Brain pericyte (primary cell): ENCODE data around the gene VSTM2L.
"Not testable (repeated sequence)": the region's sequence is repeated elsewhere in the genome, so short reads cannot be mapped to it uniquely, and the experiment has no call there.

ENCODE experiments used
- DNase-seq: peaks from one replicate; pipeline ENCODE4 v3.0.0-alpha.2; 2012; ENCODE audit warnings: low read depth, low spot score

Gene VSTM2L, protein sequence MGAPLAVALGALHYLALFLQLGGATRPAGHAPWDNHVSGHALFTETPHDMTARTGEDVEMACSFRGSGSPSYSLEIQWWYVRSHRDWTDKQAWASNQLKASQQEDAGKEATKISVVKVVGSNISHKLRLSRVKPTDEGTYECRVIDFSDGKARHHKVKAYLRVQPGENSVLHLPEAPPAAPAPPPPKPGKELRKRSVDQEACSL

DNA sequence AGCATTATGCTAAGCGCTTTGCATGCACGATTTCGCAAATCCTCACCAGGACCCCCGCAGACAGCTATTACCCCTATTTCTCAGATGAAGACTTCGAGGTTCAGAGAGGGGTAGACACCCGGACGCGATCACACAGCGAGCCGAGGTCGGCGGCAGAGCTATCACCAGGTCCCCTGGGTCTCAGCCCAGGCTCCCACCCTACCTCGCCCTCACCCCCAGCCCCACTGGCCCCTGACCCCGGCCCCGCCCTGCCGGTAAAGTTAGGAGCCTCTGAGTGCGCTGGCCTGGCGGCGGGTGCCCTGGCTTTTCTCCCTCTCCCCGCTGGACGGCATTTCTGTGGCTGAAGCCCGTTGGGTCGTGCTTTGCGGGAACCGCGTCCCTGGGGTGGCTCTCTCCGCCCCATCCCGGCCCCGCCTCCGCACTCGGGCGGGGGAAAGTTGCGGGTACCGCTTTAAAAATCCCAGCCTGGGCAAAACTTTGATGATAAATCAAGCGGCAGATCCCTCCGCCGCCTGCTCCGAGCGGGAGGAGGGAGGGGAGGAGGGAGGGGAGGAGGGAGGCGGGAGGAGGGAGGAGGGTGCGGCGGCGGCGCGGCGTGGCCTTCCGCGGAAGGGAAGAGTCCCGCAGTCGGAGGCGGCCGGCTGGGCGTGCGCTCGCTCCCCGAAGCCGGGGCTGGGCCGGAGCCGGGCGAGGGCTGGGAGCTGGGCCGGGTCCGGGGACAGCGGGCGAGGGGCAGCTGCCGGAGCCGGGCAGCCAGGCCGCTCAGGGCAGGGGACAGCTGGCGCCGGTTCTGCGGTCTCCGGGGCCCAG, at the start of gene VSTM2L:
VSTM2L (plus strand) TSS at position 624 of the 810 bp plus-strand sequence. CDS start 224 bp downstream, outside the sequence.
- no peak for DNase-seq

DNA sequence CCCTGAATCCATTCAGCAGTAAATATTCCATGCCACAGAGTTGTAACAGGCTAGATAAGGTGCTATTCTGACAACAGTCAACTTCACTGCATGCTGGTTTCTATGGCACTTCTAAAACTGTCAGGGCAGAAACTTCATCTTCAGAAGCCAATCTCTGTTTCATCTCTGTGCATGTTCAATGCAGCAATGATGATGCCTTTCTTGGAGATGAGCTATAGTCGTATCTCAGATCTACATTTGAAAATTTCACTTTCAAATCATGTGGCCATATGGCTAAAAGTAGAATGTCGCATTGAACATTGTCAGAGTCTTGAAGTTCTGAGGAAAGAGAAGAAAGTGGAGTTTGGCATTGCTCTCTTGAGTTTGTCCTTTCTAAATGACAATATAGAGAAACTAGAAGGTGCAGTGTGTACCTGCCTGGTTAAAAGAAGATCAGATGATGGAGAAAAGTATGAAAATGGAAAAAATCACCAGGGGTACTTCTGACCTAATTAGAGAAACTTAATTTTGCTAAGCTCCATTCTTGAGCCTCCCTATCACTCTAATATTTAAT, 49.0 kb upstream of the VSTM2L start:
- DNase-seq = no peak

DNA sequence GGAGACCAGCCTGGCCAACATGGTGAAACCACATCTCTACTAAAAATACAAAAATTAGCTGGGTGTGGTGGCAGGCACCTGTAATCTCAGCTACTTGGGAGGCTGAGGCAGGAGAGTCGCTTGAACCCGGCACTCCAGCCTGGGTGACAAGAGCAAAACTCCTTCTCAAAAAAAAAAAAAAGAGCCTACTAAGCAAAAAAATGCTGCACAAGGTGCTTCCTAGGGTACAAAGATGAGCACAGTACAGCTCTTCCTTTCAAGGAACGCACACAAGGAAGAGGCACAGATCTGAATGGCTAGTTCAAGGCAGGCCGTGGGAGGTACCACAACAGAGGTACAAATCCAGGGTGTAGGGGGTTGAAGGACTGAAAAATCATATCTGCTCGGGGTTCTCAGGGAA, 46.9 kb upstream of the VSTM2L start:
- not testable (repeated sequence) for DNase-seq

DNA sequence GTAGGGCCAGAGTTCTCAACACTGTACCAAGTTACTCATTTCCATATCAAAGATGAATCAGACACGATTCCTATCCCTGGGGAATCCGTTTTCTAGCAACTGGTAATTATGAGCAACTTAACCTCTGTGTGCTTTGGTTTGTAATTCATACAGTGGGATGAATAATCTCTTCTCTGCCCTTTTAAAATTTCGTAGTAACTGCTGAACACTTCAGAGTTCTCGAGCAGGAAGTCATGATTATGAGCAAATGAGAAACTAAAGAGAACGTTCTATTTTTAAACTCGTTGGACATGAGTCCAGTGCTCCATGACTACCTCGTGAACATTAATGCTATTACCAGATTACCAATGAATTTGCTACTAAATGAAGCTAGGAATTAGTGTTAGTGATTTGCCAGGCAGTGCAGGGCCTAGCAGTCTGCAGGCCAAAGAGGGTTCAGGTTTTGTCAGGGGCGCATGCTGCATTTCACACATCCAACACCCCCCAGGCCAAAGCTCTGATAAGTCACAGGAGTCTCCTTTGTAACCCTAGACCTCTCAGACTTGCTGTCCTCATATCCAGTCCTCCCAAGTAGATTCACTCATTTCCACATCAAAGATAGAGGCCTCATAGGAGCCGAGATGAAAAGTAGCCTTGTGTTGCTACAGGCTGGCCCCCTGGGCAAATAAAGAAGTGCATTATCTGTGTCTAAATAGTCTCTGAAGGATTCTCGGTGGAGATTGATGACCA, 45.8 kb upstream of the VSTM2L start:
- no peak for DNase-seq

DNA sequence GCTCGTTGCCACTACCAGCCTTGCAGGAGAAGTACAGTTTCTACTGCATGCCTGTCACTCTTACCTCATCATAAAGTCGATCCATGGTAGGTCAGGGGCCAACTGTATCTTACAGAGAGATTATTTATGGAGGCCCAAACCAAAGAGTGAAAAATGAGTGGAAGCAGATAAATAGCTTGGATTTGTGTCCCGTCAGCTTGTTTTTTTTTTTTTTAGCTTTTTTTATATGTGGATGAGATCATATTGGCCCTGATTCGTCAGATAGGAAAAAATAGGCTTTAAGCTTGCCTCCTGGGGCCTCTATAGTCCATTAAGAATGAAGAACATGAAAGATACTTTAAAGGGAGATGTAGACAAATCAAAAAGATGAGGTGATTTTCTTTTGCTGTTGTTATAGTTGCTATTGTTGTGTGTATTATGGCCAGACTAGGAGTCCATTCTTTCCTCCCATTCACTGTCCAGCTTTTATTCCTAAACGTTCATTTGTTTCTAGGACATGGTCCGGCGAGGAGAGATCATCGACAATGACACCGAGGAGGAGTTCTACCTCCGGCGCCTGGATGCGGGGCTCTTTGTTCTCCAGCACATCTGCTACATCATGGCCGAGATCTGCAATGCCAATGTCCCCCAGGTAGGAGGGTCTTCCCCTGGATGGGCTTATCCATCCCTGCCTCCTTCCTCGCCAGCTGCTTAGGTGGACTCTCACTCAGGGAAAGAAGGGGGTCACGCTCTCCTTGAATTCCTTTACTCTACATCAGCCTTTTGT, 43.3 kb upstream of the VSTM2L start:
- DNase-seq = no peak

DNA sequence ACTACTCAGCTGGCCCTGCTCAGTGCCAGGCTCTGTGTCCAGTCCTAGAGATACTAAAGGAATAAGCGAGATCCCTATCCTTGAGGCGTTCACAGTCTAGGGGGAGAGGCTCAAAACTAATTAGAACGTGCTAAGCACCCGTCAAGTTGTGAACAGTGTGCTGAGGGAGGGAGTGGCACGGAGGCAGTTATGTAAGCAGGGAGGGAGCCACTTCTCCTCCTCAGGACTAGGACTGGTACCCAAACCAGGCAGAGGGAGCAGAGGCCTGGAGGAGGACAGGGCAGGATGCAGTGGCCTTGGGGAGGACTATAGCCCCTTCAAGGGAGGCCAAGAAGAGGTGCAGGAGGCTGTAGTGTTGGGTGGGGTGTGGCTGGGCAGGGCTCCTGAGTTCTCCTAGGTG, 39.6 kb upstream of the VSTM2L start:
- DNase-seq = no peak

DNA sequence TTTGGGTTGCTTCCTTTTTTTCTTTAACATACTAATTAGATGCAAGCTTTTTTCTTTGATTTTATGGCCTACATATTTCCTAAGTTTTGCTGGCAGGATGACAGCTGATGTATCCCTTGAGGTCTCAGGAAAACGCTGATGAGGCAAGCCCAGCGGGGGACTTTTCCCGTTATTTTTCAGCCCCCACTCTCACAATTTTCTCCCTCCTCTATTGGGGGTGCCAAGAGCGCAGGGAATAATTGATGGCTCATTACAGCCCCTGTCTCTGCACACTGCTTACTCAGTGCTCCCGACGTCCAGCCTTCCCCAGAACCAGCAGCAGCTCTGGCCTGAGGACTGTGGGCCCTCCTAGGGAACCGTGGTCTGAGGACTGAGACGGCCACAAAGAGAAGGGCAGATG, 38.6 kb upstream of the VSTM2L start:
- no peak for DNase-seq

DNA sequence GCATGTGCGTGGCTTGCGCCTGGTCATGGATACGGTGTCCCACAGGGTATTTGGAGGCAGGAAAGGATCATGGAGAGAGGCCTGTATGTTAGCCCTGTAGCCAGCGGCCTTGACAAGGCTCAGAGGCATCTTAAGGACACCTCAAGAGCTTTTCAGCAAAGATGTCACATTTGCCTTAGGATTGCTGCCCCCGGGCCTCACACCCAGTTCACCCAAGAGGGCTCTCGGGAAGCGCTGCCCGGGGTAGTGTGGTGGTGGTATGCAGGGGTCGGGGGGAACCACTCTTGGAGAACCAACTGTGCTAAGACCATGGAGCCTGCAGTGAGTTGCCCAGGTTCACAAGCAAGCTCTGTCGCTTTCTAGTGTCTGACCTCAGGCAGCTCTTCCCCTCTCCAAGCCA, 36.9 kb upstream of the VSTM2L start:
- DNase-seq = no peak

DNA sequence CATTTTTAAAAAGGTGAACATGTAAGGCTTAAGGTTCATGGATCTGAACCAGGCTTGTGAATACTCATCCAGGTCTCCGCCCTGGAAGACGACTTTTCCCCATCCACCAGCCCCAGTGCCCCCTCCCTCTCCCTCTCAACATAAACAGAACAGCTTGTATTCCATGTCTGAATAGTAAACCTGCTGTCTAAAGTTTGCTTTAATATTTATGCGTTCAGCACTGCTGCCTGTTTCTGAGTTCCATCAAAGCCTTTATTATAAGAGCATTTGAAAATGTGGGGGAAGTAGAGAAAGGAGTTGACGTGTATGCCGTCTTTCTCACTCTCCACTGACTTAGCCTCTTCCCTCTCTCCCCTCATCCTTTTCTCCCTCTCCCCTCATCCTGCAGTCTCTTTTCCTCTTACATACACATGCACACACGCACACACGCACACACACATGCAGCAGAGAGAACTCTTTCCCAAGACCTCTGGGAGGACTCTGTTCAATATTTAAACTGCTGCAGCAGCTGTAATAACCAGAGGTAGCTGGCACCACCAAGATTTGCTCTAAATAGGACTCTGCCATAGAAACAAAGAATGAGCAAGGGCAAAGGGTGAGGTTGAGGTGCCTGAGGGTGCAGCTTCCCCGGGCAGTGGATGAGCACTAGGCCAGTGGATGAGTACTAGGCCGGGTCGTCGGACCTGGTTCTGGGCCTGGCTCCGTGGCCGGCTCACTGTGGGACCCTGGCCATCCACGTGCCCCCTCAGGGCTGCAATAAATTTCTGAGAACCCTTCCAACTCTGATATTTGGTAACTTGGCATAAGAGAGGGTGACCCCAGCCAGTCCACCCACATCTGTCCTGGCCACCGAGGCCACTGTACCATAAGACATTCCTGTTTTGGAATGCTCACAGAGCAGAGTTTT, 35.4 kb upstream of the VSTM2L start:
- DNase-seq = no peak

DNA sequence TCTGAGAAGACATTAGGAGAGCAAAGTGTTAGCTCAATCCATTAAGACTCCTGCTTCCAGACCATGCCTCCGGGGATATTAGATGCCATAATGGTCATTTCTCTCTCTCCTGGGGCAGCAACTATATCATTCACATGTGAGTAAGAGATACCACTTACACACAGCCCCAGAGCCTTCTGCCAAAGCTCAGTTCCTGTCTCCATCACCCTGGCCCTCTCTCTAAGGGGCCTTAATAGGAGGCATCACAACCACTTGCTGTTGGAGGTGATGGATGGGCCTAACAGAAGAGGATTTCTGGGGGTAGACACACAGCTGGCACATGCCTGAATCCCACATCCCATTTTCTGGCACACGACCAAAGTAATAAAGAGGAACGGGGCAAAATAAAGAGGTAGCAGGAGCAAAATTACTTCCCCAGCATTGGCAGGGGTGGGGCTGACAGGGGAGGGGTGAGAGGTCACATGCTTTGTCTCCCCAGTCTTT, 34.0 kb upstream of the VSTM2L start:
- no peak for DNase-seq

DNA sequence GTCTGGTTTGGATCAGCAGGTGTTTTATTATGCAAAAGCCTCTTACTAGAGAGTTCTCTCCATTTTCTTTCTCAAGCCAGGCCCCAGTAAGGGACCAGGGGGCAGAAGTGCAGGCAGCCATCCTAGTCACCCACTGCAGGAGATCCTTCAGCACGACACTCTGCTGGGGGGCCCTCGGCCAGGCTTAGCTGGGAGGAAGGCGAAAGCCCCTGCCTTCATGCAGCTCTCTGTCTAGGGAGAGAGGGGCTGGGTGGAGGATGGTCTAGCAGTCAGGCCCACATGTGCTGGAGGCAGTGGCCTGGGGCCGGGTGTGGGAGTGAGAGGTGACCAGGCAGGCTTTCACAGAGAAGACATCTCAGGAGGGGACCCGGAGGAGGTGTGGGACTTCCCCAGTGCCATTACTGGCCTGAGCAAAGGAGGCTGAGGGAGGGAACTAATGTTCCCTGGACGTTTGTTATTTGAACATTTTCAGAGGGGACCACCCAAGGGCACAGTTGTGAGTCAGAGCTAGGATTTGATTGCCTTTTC, 33.5 kb upstream of the VSTM2L start:
- DNase-seq = no peak

DNA sequence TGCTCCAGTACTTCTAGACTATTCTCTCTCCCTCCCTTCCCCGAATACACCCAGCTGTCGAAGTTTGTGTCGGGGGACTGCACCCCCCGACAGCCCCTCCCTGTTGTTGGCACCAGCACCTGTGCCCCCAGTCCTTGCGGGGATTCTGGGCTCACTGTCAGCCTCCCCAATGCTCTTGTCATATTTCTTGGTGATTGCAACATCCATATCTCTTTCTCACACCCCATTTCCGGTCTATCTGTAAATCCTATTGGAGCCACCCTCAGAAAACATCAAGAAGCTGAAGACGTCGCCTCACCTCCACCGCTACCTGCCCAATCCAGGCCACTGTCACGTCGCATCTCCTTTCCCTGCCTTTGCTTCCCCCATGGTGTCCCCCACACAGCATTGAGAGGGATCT, 32.6 kb upstream of the VSTM2L start:
- no peak for DNase-seq

DNA sequence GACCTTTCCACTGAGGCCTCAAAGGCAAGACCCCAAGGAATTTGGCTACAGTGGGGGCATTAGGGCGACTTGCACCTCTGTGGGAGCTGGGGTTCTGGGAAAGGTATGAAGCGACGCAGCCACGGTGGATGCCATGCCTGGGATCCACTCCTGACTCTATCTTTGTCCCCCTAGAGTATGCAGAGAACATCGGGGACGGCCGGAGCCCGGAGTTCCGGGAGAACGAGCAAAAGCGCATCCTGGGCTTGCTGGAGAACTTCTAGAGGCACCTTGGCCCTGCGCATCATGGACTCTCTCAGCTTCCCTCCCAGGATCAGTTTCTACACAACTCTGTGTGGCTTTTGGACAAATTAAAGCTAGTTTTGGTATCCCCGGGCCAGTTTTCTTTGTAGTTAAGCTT, 31.2 kb upstream of the VSTM2L start:
- DNase-seq = no peak

DNA sequence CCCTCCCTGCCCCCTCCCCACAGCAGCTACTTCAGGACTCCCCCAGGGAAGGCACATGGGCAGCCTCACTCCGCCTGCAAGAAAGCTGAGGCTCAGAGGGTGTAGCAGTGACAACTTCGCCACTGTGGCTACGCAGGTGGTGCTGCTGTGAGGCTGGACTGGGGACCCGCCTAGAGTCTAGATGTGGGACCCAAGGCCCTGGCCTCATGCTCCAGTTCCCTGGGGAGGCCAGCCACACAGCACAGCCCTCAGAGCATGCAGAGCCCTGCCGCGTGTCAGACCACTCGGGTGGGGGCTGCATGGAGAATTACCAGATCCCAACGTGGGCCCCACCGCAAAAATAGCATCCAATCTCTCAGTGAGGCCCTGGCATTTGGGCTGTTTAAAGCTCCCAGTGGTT, 30.8 kb upstream of the VSTM2L start:
- DNase-seq = no peak

DNA sequence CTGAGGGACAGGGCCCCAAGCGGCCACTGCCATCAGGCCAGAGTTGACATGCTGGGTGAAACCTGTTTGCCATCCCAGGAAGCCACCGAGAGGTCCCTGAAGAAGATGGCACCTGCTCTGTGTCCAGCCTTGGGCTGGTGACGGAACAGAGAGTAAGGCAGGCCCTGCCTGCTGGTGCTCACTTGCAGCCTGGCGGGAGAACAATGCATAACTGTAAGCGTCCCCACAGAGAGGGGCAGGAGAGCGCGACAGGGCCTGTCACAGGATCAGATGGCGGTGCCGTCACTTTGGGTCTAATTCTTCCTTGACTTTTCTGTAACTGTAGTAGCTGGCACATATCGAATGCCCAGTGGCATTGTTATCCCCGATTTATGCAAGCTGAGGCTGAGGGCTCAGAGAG, 29.0 kb upstream of the VSTM2L start:
- DNase-seq = no peak

DNA sequence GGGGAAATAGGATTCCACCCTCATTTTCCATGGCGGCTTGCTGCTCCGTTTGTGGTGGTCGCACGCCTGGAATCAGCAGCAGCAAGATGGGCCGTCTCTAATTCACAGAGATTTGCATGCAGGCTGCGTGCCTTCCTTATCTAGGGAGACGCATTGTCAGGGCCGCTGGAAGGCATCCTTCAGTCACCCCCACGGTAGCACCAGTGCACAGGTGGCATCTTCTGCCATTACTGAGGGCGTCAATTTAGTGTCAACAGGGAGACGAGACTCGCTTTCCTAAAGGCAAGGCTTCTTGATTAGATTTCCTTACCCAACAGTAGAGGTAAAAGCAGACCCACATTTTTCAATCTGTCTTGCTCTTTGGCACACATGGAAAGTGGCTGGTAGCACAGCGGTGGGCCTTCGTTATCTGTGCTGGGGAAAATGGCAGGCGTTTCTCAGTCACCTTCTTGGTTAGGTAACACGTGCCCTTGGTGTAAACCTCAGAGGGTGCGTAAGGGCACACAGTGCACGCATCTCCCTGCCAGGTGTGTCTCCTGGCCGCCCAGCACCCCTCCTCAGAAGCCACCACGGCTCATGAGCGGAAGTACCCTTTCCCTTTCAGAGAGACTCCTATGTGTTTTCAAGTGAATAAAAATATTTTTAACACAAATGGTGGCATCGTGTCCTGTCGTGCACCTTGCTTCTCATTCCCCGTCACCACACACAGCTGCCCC, 27.3 kb upstream of the VSTM2L start:
- no peak for DNase-seq

DNA sequence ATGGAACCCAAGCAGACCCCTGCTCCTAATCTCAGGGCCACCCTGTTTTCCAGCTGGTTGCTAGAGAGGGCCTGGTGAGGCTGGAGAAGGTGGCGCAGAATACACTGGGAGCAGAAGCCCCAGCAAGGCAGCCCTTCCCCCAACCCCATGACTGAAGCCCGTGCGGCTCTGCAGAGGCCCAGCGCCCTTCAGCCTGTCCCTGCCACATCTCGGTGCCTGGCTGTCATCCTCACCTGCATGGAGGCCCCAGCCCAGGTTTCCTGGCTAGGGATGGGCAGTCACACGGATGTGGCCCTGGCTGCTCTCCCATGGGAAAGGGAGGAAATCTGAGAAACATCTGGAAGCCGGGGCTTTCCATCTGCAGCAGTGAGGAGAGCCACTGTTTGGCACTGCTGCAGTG, 26.1 kb upstream of the VSTM2L start:
- no peak for DNase-seq

DNA sequence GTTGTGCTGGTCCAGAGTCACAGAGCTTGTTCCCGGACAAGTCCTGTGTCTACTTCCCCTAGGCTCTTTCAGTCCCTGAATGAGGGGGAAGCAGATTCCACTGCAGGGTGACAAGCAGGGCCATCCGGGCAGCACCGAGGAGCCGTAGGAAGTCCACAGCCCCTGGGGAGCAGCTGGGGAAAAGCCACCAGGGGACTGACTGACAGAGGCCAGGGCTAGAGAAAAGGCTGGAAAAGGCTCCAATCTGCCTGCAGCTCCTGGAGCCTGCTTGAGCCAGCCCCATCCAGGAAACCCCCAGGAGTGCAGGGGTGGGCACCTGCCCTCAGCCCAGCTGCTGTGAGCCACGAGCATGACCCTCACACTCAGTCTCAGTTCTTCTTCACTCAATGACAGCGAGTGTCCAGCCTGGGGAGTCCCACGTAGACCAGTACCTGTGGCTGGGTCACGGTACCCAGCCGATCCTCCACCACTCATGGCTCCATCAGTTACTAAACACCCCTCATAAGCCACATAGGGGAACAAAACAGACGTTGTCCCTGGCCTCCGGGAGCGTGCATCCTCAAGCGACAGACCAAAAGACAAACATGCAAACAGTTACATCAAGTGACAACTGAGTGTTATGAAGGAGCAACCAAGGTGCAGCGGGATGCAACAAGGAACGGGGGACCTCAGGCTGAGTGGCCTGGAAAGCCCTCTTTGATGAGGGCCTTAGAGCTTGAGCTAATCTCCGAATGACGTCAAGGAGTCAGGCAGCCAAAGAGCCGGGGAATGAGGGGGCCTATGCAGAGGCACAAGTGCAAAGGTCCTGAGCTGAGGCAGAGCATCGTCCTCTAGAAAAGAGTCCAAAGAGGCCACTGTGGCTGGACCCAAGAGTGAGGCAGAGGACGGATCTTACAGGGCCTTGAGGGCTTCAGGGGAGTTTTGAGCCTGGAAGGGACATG, 24.8 kb upstream of the VSTM2L start:
- no peak for DNase-seq
